Measurements from ENCODE around the gene SORBS1. TPM values are rescaled to one million over a fixed set of nuclear protein-coding genes. Genes with fewer than 3 reads are reported as not detected.

The SORBS1 gene
- total RNA-seq, 2 experiments from 2014 or later = 0.13 to 0.70 TPM

DNA sequence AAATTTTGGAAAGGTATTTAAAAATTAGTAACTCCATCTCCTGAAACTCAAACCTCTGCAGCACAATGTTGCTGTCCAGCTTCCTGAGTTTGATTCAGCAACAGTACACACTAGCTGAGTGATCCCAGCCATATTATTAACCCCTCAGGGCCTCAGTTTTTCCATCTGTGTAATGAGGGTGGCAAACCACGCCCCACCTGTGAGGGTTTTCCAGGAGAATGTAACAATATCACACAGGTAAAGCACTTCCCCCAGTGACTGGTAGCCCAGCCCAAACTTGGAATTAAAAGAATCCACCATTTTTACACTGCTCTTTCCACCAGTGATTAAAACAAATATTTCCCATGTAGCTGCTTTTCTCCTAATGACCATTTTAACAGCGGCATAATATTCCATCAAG lies 122.4 kb downstream of the SORBS1 start:
- TF ChIP-seq CTCF (IDR thresholded peaks at IDR 0.05) = no peak
- ChIA-PET CTCF (interaction anchor here (1.2 to 2.3 kb wide), 3 partner anchors 7 to 64 kb away, joined by 5 to 20 read pairs (median 5); no protein-coding TSS in a partner anchor), POLR2A (no interaction called here)
- no peak for ATAC-seq
- no peak for DNase-seq
- no peaks in the 10 kb centered on the region for H3K27me3 Mint-ChIP-seq
- no peak overlapping the region for H3K27ac Mint-ChIP-seq
- H3K4me3 Mint-ChIP-seq = no peak overlapping the region
- no peaks in the 10 kb centered on the region for H3K9me3 Mint-ChIP-seq
- intact Hi-C loops (cut with micrococcal nuclease) = no loop called here
- no peaks in the 10 kb centered on the region for H3K36me3 Mint-ChIP-seq (ENCODE audit: low read depth)
- peaks cover 6% of the 10 kb centered on the region for H3K4me1 Mint-ChIP-seq (ENCODE audit: low read depth)

DNA sequence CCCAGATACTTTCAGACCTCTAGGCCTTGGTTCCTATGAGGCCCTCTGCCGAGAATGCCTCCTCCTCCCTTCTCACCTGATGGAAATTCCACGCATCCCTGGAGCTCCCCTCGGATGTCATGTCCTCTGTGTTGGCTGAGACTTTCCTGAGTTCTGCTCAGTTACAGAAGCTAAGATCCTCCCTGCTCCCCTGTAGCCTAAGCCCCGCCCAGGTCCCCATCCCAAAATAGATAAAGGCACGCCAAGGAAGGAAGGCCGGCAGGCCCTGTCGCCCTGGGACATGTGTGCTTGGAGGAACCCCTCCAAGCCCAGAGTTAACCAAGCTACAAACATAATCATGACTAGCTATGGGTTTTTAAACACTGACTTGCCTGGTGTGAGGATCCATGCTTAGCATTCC lies 123.5 kb downstream of the SORBS1 start:
- intact Hi-C loops (cut with micrococcal nuclease) = no loop called here
- CTCF ChIA-PET = interaction anchor here (0.7 to 1.4 kb wide), 4 partner anchors 9 to 162 kb away, joined by 3 to 6 read pairs (median 4); no protein-coding TSS in a partner anchor
- POLR2A ChIA-PET = no interaction called here

GRCh38 chr10:95435548-95436279 lies 125.5 kb downstream of the SORBS1 start:
- CTCF ChIA-PET = interaction anchor here (0.8 kb wide), 1 partner anchor 10 kb away, joined by 3 read pairs; no protein-coding TSS in a partner anchor
- Mint-ChIP-seq H3K36me3 (ENCODE audit: low read depth) (no peaks in the 10 kb centered on the region), H3K27me3 (no peaks in the 10 kb centered on the region), H3K9me3 (no peaks in the 10 kb centered on the region), H3K4me3 (no peak overlapping the region), H3K4me1 (ENCODE audit: low read depth) (no peaks in the 10 kb centered on the region), H3K27ac (no peak overlapping the region)
- intact Hi-C loops (cut with micrococcal nuclease) = no loop called here
- POLR2A ChIA-PET = no interaction called here
- no peak for ATAC-seq
- no peak for DNase-seq
- TF ChIP-seq CTCF (IDR thresholded peaks at IDR 0.05) = no peak

More for the DNA sequence above, 123.5 kb downstream of the SORBS1 start:
- DNase-seq = no peak
- TF ChIP-seq CTCF (IDR thresholded peaks at IDR 0.05) = no peak
- H3K27me3 Mint-ChIP-seq = no peaks in the 10 kb centered on the region
- H3K9me3 Mint-ChIP-seq = no peaks in the 10 kb centered on the region
- H3K4me1 Mint-ChIP-seq (ENCODE audit: low read depth) = peaks cover 6% of the 10 kb centered on the region
- H3K27ac Mint-ChIP-seq = no peak overlapping the region
- H3K4me3 Mint-ChIP-seq = no peak overlapping the region
- ATAC-seq = no peak
- H3K36me3 Mint-ChIP-seq (ENCODE audit: low read depth) = no peaks in the 10 kb centered on the region

DNA sequence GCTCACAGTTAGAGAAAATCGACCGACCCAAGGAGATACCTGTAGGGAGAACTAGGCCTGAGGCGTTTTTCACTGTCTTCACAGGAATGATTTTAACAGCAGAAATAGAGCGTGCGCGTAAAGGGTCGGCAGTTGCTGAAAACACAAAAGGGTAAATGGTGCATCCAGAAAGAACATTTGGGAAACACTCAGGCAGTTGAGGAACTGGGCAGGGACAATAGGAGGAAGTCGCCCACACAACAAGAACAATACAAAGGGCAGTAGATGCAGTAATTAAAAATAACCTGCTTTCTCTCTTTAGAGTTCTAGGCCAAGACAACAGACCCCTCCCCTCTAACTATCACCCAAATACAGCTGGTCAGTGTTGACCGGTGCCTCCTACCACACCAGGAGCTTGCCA lies 126.6 kb downstream of the SORBS1 start:
- DNase-seq (no peak), ATAC-seq (no peak)
- H3K9me3 Mint-ChIP-seq = no peaks in the 10 kb centered on the region
- TF ChIP-seq CTCF (IDR thresholded peaks at IDR 0.05) = no peak
- H3K27ac Mint-ChIP-seq = no peak overlapping the region
- no peaks in the 10 kb centered on the region for H3K27me3 Mint-ChIP-seq
- no peaks in the 10 kb centered on the region for H3K36me3 Mint-ChIP-seq (ENCODE audit: low read depth)
- intact Hi-C loops (cut with micrococcal nuclease) = no loop called here
- ChIA-PET CTCF (no interaction called here), POLR2A (no interaction called here)
- no peak overlapping the region for H3K4me3 Mint-ChIP-seq
- no peaks in the 10 kb centered on the region for H3K4me1 Mint-ChIP-seq (ENCODE audit: low read depth)

GRCh38 chr10:95431900-95432342 lies 129.2 kb downstream of the SORBS1 start:
- no peak for TF ChIP-seq CTCF (IDR thresholded peaks at IDR 0.05)
- DNase-seq (no peak), ATAC-seq (no peak)
- H3K4me3 Mint-ChIP-seq = no peak overlapping the region
- ChIA-PET POLR2A (no interaction called here), CTCF (interaction anchor here (0.8 to 6.1 kb wide), 11 partner anchors 7 to 171 kb away, joined by 3 to 76 read pairs (median 13); no protein-coding TSS in a partner anchor)
- intact Hi-C loops (cut with micrococcal nuclease) = no loop called here
- H3K4me1 Mint-ChIP-seq (ENCODE audit: low read depth) = no peaks in the 10 kb centered on the region
- no peaks in the 10 kb centered on the region for H3K9me3 Mint-ChIP-seq
- no peaks in the 10 kb centered on the region for H3K27me3 Mint-ChIP-seq
- no peaks in the 10 kb centered on the region for H3K36me3 Mint-ChIP-seq (ENCODE audit: low read depth)
- no peak overlapping the region for H3K27ac Mint-ChIP-seq
